B cell (primary cell): Measurements from ENCODE around the gene ZNF683. TPM values are rescaled to one million over a fixed set of nuclear protein-coding genes. Genes with fewer than 3 reads are reported as not detected.
"Not testable (repeated sequence)": the region's sequence is repeated elsewhere in the genome, so short reads cannot be mapped to it uniquely, and the experiment has no call there.

Source experiments
- ATAC-seq: fragments of 200-7000 bp; cut with Tn5 transposase; one replicate; pipeline ENCODE4 v1.10.0; 2021; ENCODE audit warnings: low read depth, mild to moderate bottlenecking, moderate number of reproducible peaks, moderate library complexity
- CTCF ChIA-PET: fragments of 350-600 bp; sonication (Branson Sonifier 250); formaldehyde crosslinking; loops from one replicate; lab custom pipeline; 2021; ENCODE audit warnings: antibody characterized with exemption, inconsistent platforms; lab: Charles Lee
- POLR2A ChIA-PET: fragments of 350-600 bp; sonication (Branson Sonifier 250); formaldehyde crosslinking; loops from one replicate; lab custom pipeline; 2021; ENCODE audit warnings: antibody characterized with exemption; lab: Charles Lee
- DNase-seq: peaks from one replicate; pipeline ENCODE4 v3.0.0; 2013
- H2AFZ ChIP-seq: 2 replicates; pipeline ENCODE4 v1.6.1; 2012; ENCODE audit warnings: mild to moderate bottlenecking, low read depth, low read length; ENCODE audit not compliant: insufficient read depth, poor library complexity, severe bottlenecking
- H3K27ac ChIP-seq, 2 donors: 1 replicate in 1 of 2; 2 replicates in 1 of 2; pipeline ENCODE4 v1.5.1; 2012 to 2013; ENCODE audit warnings: low read length in 2 of 2, mild to moderate bottlenecking in 2 of 2, moderate library complexity in 1 of 2
- H3K27me3 ChIP-seq, 4 experiments: fragments of 200-600 bp in 1 of 4; sonication (generic) in 1 of 4; replicated peaks in 1 of 4; 1 replicate in 2 of 4; 2 replicates in 2 of 4; pipeline versions ENCODE4 v1.6.1 to v1.7.0; 2013 to 2016; ENCODE audit warnings: low read length in 3 of 4, mild to moderate bottlenecking in 2 of 4, mixed read lengths in 1 of 4, moderate library complexity in 1 of 4; ENCODE audit not compliant: insufficient read depth in 4 of 4, control insufficient read depth in 3 of 4; ENCODE audit errors: control extremely low read depth in 1 of 4
- H3K36me3 ChIP-seq, 2 experiments: replicated peaks in 1 of 2; 1 replicate in 1 of 2; 2 replicates in 1 of 2; pipeline versions ENCODE4 v1.6.1 to v1.7.1; 2013; ENCODE audit warnings: low read length in 1 of 2; ENCODE audit not compliant: insufficient read depth in 2 of 2, control insufficient read depth in 1 of 2; ENCODE audit errors: control extremely low read depth in 1 of 2, extremely low read depth in 1 of 2
- H3K4me1 ChIP-seq, 2 donors: fragments of 200-600 bp in 1 of 2; sonication (generic) in 1 of 2; 1 replicate in 1 of 2; 2 replicates in 1 of 2; pipeline versions ENCODE4 v1.5.1 to v1.6.1; 2013 to 2017; ENCODE audit warnings: low read length in 2 of 2; ENCODE audit not compliant: control insufficient read depth in 2 of 2, insufficient read depth in 2 of 2
- H3K4me2 ChIP-seq: replicated peaks from 2 replicates; pipeline ENCODE3; 2012; ENCODE audit warnings: mild to moderate bottlenecking, low read depth, low read length; ENCODE audit not compliant: poor library complexity, severe bottlenecking
- H3K4me3 ChIP-seq, 5 experiments: fragments of 200-600 bp in 1 of 5; sonication (generic) in 1 of 5; 1 replicate in 3 of 5; 2 replicates in 2 of 5; pipeline versions ENCODE4 v1.5.1 to v1.7.0; 2011 to 2016; ENCODE audit warnings: low read length in 4 of 5, mild to moderate bottlenecking in 4 of 5, low read depth in 2 of 5, control low read depth in 1 of 5, moderate library complexity in 1 of 5; ENCODE audit not compliant: insufficient read depth in 1 of 5; ENCODE audit errors: control extremely low read depth in 1 of 5, extremely low read depth in 1 of 5
- H3K79me2 ChIP-seq: fragments of 200-600 bp; sonication (generic); one replicate; pipeline ENCODE4 v1.6.0; 2016; ENCODE audit warnings: low read length; ENCODE audit not compliant: control insufficient read depth, insufficient read depth
- H3K9ac ChIP-seq: fragments of 200-600 bp; sonication (generic); 2 replicates; pipeline ENCODE4 v1.6.1; 2017; ENCODE audit warnings: mild to moderate bottlenecking, low read length, moderate library complexity
- H3K9me3 ChIP-seq, 3 donors: one replicate each; pipeline versions ENCODE4 v1.6.1 to v1.7.1; 2013; ENCODE audit warnings: low read length in 2 of 3; ENCODE audit not compliant: control insufficient read depth in 2 of 3, insufficient read depth in 1 of 3; ENCODE audit errors: control extremely low read depth in 1 of 3
- H4K20me1 ChIP-seq: 2 replicates; pipeline ENCODE4 v1.6.0; 2012; ENCODE audit warnings: mild to moderate bottlenecking, low read length; ENCODE audit not compliant: insufficient read depth, control insufficient read depth, poor library complexity, severe bottlenecking
- H3K27ac Mint-ChIP-seq: one replicate; pipeline ENCODE4 v1.8.0; 2021; ENCODE audit warnings: mixed read lengths
- H3K27me3 Mint-ChIP-seq: one replicate; pipeline ENCODE4 v1.8.0; 2021; ENCODE audit warnings: mixed read lengths
- H3K4me1 Mint-ChIP-seq: one replicate; pipeline ENCODE4 v1.8.0; 2021; ENCODE audit warnings: mixed read lengths
- H3K4me3 Mint-ChIP-seq: one replicate; pipeline ENCODE4 v1.8.0; 2021; ENCODE audit warnings: mixed read lengths
- H3K9me3 Mint-ChIP-seq: one replicate; pipeline ENCODE4 v1.8.0; 2022; ENCODE audit warnings: mixed read lengths; ENCODE audit not compliant: insufficient read depth
- EZH2 ChIP-seq: IDR thresholded peaks from 2 replicates; pipeline ENCODE4 v1.6.1; 2012; ENCODE audit warnings: borderline replicate concordance, low read depth, mild to moderate bottlenecking, moderate library complexity, low read length; ENCODE audit not compliant: insufficient read depth, poor library complexity, severe bottlenecking
- WGBS: methylation state at CpG from one replicate; pipeline ENCODE4 v1.1.5; 2013; ENCODE audit warnings: missing lambda C conversion rate; ENCODE audit not compliant: insufficient coverage; 5-methylcytosine and 5-hydroxymethylcytosine counted together
- intact Hi-C: fragments of 100-400 bp; cut with micrococcal nuclease; formaldehyde crosslinking; loops from one replicate; pipeline ENCODE4 v1.10.0; 2022
- polyA plus RNA-seq: library from polyadenylated mRNA; depleted of rRNA; stranded (reverse); fragments of >200 nt; gene quantifications from 2 replicates; pipeline ENCODE4 v1.2.3, GENCODE V29; 2012
- total RNA-seq, 2 donors: library from RNA; stranded (reverse); fragments of 120-200 nt in 1 of 2; gene quantifications; 1 replicate in 1 of 2; 2 replicates in 1 of 2; pipeline versions ENCODE4 v1.2.3 to v1.2.4, GENCODE V29; 2013 to 2022
- TF ChIP-seq, protein P1 (sequence below): fragments of 200-600 bp; IDR thresholded peaks from one replicate; pipeline ENCODE4 v1.8.0; 2022; ENCODE audit warnings: antibody characterized with exemption, mild to moderate bottlenecking

ZNF683 gene
- total and polyA plus RNA-seq, 2 donors (not counting 1 experiment from before 2014, with no cell fraction given) = 0.45 to 0.67 TPM

DNA sequence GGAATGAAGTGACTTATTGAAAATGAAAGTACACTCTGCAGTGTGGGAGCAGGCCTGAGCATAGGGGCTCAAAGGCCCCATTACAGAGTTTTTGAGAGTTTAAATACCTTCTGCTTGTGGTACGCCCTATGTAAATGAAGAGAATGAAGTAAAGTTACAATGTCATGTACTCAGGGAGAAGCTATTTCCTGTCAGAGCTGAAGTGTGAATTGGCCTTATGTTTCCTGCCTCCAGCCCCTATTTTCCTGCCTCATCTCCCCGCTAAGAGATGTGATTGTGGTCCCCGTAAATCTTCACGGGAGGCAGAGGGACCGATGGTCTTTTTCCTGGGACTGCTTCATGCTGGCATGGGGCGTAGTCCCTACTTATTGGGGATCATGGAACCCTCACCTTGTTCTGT, 2.5 kb upstream of the ZNF683 start:
- intact Hi-C loops = no loop called here
- DNase-seq (no peak), ATAC-seq (no peak)
- no peak overlapping the region for H3K4me3 ChIP-seq
- Mint-ChIP-seq H3K4me1 (peaks cover 49% of the 10 kb centered on the region), H3K9me3 (peaks cover 2% of the 10 kb centered on the region), H3K4me3 (no peak overlapping the region), H3K27ac (peak overlapping the region; percentile 41), H3K27me3 (no peaks in the 10 kb centered on the region)
- peaks cover 0 to 6% (median 0%) of the 10 kb centered on the region in 3 donors for H3K9me3 ChIP-seq
- no peaks in the 10 kb centered on the region for H4K20me1 ChIP-seq
- peaks cover 25 to 51% of the 10 kb centered on the region in 2 donors for H3K4me1 ChIP-seq
- H3K79me2 ChIP-seq = no peaks in the 10 kb centered on the region
- no peaks in the 10 kb centered on the region for H3K36me3 ChIP-seq
- peak overlapping the region in 1 of 2 donors; percentile 26 for H3K27ac ChIP-seq
- H3K27me3 ChIP-seq = no peaks in the 10 kb centered on the region
- WGBS = 5% methylated on average over 4 of the region's 6 CpGs
- TF ChIP-seq, protein P1, sequence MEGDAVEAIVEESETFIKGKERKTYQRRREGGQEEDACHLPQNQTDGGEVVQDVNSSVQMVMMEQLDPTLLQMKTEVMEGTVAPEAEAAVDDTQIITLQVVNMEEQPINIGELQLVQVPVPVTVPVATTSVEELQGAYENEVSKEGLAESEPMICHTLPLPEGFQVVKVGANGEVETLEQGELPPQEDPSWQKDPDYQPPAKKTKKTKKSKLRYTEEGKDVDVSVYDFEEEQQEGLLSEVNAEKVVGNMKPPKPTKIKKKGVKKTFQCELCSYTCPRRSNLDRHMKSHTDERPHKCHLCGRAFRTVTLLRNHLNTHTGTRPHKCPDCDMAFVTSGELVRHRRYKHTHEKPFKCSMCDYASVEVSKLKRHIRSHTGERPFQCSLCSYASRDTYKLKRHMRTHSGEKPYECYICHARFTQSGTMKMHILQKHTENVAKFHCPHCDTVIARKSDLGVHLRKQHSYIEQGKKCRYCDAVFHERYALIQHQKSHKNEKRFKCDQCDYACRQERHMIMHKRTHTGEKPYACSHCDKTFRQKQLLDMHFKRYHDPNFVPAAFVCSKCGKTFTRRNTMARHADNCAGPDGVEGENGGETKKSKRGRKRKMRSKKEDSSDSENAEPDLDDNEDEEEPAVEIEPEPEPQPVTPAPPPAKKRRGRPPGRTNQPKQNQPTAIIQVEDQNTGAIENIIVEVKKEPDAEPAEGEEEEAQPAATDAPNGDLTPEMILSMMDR = no peak
- no peak for TF ChIP-seq EZH2
- no peak overlapping the region for H3K9ac ChIP-seq
- ChIA-PET POLR2A (interaction anchor here (0.6 kb wide), 1 partner anchor 22 kb away, joined by 3 read pairs; no protein-coding TSS in a partner anchor), CTCF (interaction anchor here (0.9 to 1.6 kb wide), 2 partner anchors 42 to 54 kb away, joined by 4 to 5 read pairs; no protein-coding TSS in a partner anchor)
- peak overlapping the region; percentile 16 for H3K4me2 ChIP-seq
- no peak overlapping the region for H2AFZ ChIP-seq

DNA sequence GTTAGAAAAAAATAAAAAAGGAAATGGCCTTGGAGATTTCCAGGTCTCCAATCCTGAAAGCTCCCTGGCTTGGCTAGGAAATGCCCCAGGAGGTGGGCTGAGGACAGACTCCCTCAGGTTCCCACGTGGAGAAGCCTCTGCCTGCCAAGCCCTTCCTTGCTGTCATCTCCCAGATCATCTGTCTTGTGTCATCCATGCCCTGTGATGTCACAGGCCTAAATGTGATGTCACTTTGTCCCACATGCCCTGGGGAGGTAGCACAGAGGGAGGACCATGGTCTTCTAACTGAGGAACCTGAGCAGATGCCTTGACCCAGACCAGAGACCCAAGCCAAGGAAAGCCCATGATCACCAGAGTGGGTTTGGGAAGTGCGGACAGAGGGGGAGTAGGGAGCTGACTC, 1.8 kb upstream of the ZNF683 start:
- intact Hi-C loops, ATAC-seq, H2AFZ ChIP-seq, H3K4me3 Mint-ChIP-seq, H4K20me1 ChIP-seq, H3K27me3 ChIP-seq, H3K9me3 Mint-ChIP-seq, H3K36me3 ChIP-seq, H3K27me3 Mint-ChIP-seq, H3K79me2 ChIP-seq, H3K27ac ChIP-seq, DNase-seq, H3K4me2 ChIP-seq, H3K4me3 ChIP-seq, H3K9ac ChIP-seq, H3K9me3 ChIP-seq: not testable (repeated sequence)
- ChIA-PET CTCF (interaction anchor here (1.3 to 1.6 kb wide), 2 partner anchors 10 to 42 kb away, joined by 5 to 6 read pairs; no protein-coding TSS in a partner anchor), POLR2A (interaction anchor here (0.6 kb wide), 1 partner anchor 23 kb away, joined by 3 read pairs; no protein-coding TSS in a partner anchor)
- peak overlapping the region; percentile 50 for H3K27ac Mint-ChIP-seq
- H3K4me1 Mint-ChIP-seq = peaks cover 49% of the 10 kb centered on the region
- WGBS = 73% methylated on average over 2 of the region's 2 CpGs
- peaks cover 25 to 53% of the 10 kb centered on the region in 2 donors for H3K4me1 ChIP-seq
